GM19452 (cell line): Measurements from ENCODE around the gene PROP1.
A peak's percentile ranks its signal among the peaks of the same experiment; 100 is the strongest.
"Not testable (repeated sequence)": the region's sequence is repeated elsewhere in the genome, so short reads cannot be mapped to it uniquely, and the experiment has no call there.

Source experiments
- ATAC-seq: cut with Tn5 transposase; IDR thresholded peaks from one replicate; pipeline ENCODE4 v1.9.1; 2021; ENCODE audit not compliant: unreplicated experiment

Gene PROP1

GRCh38 chr5:177982956-177983355 lies 13.1 kb downstream of the PROP1 start:
- ATAC-seq: no peak

GRCh38 chr5:177982072-177982727 lies 13.8 kb downstream of the PROP1 start:
- ATAC-seq: no peak

DNA sequence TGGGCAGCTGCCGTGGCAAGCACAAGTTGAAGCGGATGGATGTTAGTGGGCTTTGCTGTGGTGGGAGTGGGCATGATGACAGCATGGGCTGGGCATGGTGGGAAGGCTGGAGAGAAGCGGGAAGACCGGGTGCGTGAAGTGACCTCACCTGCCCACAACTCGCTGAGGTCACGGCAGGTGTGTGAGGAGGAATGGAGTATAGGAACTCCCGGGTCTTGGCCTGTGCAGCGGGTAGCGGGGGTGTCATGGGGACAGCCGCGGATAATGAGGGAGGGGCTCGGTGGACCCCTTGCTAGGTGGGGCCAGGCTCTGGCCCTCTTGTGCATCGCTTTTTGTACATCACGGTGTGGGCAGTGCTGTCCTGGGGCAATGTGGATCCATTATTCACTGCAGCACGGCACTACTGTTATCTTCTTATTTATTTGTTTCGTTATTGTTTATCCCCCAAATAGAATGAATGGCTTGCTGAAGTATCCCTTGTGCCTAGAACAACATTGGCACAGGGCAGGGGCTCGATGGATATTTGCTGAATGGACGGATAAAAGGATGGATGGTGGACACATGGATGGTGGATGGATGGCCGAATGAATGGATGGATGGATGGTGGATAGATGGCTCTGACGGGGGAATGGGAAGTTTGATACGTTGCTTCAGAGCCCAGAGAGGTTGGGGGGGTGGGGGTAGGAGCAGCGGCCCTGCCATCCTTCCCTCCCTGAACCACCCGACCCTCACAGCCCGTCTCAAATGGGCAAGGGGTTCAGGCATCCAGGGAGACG lies 14.6 kb downstream of the PROP1 start:
- ATAC-seq: no peak

GRCh38 chr5:177980743-177981151 lies 15.3 kb downstream of the PROP1 start:
- no peak for ATAC-seq

DNA sequence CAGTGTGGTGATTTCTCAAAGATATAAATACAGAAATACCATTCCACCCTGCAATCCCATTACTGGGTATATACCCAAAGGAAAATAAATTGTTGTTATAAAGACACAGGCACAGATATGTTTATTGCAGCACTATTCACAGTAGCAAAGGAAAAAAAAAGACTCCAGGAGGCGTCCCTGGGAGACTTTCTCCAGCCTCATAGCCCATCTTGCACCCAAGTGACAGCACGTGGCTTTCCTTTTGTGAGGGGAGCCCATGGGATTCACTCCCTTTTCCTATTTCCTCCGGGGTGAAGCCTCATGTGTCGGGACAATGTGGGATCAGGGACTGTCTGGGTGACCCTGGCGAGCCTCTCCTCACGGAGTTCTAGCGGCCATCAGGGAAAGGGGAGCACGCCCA lies 18.4 kb downstream of the PROP1 start:
- not testable (repeated sequence) for ATAC-seq

DNA sequence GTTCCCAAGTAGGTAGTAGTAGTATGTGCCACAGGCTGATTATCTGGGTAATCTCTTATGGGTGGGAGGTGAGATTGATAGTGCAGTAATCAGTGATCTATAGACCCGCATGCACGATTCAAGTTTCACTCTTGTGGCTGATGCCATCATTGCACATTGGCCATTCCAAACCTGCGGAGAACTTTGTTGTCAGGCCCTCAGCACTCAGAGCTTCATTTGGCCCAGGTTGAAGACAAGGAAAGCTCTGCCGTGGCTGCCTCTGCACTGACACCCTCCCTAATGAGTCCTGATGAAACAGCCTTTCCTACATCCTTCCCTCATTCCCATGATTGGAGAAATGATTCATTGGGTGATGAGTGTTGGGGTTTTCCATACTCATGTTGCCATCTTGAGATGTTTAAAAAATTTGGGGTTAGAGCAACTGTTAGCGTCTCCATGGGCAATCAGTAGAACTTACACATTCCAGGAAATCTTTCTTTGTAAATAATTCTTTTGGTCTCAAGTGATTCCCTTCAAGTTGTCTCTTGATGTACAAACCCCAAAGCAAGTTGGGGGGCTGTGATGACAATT lies 22.9 kb downstream of the PROP1 start:
- ATAC-seq: no peak

DNA sequence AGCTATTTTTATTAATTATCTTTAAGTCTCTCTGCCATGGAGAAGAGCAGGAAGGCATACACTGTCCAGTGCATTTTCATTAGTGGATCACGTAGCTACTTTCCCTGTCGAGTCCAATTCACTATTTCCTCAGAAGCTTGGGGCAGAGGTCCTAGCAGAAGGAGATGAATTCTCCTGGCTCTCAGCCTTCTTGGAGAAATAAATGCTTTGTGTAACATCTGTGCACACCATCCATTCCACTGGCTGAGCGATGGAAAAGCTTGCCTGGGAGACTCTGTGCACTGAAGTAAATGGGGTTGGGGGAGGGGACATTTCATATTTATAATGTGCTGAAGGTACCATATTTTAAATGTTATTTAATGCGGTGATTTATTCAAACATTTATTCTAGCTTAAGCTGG lies 23.4 kb downstream of the PROP1 start:
- no peak for ATAC-seq

DNA sequence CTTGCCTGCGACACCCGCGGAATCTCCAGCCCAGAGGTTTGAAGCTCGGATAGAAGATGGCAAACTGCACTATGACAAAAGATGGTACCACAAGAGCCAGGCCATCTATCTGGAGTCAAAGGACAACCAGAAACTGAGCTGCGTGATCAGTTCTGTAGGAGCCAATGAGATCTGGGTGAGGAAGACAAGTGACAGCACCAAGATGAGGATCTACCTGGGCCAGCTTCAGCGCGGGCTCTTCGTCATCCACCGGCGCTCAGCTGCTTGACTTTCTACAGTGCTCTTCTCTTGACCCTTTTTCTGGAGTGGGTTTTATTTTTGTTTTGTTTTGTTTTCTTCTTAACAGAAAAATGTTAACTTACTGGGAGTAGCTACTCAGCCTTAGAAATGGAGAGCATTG lies 24.0 kb downstream of the PROP1 start:
- ATAC-seq: not testable (repeated sequence)

DNA sequence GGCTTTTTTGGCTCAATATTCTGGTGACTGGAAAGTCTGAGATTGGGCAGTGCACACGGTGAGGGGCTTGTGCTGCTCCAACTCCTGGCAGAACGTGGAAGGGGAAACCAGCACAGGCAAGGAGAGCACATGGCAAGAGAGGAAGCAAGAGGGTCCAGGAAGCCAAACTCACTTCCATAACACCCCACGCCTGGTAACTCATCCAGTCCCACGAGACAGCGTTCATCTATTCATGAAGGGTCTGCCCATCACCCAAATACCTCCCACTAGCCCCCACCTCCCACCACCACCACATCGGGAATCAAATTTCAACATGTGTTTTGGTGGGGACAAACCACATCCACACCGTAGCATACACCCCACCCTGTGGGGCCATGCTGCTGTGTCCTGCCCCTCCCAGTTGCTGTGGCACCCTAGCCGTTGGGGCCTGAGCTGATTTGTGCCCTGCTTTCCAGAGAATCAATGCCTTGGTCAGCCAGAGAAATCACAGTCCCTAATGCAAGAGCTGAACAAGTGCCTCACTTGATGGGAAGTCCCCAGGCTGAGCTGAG lies 27.3 kb downstream of the PROP1 start:
- no peak for ATAC-seq

GRCh38 chr5:177967221-177967887 lies 28.7 kb downstream of the PROP1 start:
- no peak for ATAC-seq

DNA sequence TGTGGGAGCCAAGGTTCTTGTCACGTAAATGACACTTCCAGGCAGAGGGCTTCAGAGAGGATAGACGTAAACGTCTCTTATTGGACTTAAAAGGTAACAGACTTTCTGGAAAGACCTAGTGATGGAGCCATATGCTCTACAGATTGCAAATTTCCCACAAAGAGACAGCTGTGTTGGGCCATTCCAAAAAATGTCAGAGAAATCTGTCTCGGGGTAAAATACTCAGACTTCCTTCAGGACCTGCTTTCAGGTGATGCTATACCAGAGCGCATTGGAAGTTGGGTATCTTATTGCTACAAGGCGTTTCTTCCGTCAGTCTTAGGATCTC lies 29.2 kb downstream of the PROP1 start:
- ATAC-seq: no peak

- no peak for ATAC-seq
These were observed 29.8 kb downstream of the PROP1 start for GRCh38 chr5:177966009-177966838.

GRCh38 chr5:177964471-177964870 lies 31.6 kb downstream of the PROP1 start:
- no peak for ATAC-seq

GRCh38 chr5:177963966-177964365 lies 32.1 kb downstream of the PROP1 start:
- no peak for ATAC-seq

DNA sequence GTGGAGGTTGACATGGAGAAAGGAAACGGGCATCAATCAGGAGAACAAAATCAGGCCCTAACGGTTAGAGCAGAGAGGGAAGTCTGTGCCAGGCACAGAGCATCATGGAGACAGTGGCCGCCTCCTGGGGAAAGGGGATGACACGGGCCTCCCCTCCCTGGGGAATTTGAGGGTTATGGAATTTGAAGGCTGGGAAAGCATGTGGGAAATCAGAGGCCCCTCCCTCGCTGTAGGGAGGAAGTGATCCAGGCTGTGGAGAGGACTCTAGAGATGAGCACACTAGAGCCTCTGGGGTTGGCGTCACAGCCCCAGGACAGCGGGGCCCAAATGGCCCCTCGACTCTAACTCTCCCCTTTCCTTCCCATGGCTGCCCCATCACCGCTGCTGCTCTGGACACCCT lies 36.7 kb downstream of the PROP1 start:
- ATAC-seq: no peak

GRCh38 chr5:177958696-177959095 lies 37.3 kb downstream of the PROP1 start:
- no peak for ATAC-seq

GRCh38 chr5:177957241-177957640 lies 38.8 kb downstream of the PROP1 start:
- no peak for ATAC-seq

GRCh38 chr5:177953101-177953500 lies 42.9 kb downstream of the PROP1 start:
- not testable (repeated sequence) for ATAC-seq

GRCh38 chr5:177949656-177950055 lies 46.4 kb downstream of the PROP1 start:
- not testable (repeated sequence) for ATAC-seq

DNA sequence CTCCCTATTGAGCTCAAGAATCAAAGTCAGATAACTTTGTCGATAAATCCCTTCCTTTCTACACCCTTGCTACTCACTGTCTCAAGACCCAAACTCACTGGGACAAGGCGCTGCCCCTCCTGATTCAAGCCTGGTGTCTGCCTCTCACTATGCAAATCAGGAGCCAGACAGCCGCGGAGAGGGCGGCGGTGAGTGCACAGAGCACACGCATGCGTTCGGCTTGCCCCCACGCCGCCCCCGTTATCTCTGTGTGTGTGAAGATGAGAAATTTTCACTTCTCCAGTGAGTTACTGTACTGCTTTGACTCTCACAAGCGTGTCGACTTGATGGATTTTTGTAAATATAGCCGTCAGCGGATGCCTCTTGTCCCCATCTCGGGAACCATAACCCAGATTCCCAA lies 47.0 kb downstream of the PROP1 start:
- ATAC-seq: peak; percentile 52

- ATAC-seq: not testable (repeated sequence)
These were observed 48.1 kb downstream of the PROP1 start for GRCh38 chr5:177947912-177948311.
